GM18499 (cell line): ENCODE results near the gene C22orf42.
"Not testable (repeated sequence)": the region's sequence is repeated elsewhere in the genome, so short reads cannot be mapped to it uniquely, and the experiment has no call there.

ENCODE experiments used
- ATAC-seq: cut with Tn5 transposase; IDR thresholded peaks from one replicate; pipeline ENCODE4 v1.9.1; 2021; ENCODE audit warnings: moderate number of reproducible peaks; ENCODE audit not compliant: insufficient read depth, unreplicated experiment

The C22orf42 gene

GRCh38 chr22:32137731-32138324 lies 21.3 kb downstream of the C22orf42 start:
- ATAC-seq, result not testable (repeated sequence)

- not testable (repeated sequence) for ATAC-seq
Observed at GRCh38 chr22:32136881-32137280, 22.2 kb downstream of the C22orf42 start.

GRCh38 chr22:32135958-32136357 lies 23.1 kb downstream of the C22orf42 start:
- not testable (repeated sequence) for ATAC-seq

- not testable (repeated sequence) for ATAC-seq
Observed at GRCh38 chr22:32134796-32135195, 24.3 kb downstream of the C22orf42 start.

- no peak for ATAC-seq
Observed at GRCh38 chr22:32132783-32133182, 26.3 kb downstream of the C22orf42 start.

- no peak for ATAC-seq
Observed at GRCh38 chr22:32132126-32132525, 27.0 kb downstream of the C22orf42 start.

GRCh38 chr22:32130464-32130863 lies 28.6 kb downstream of the C22orf42 start:
- no peak for ATAC-seq

GRCh38 chr22:32127904-32128303 lies 31.2 kb downstream of the C22orf42 start:
- no peak for ATAC-seq

- ATAC-seq, result no peak
Observed at GRCh38 chr22:32123657-32124056, 35.4 kb downstream of the C22orf42 start.

- ATAC-seq, result no peak
Observed at GRCh38 chr22:32122899-32123298, 36.2 kb downstream of the C22orf42 start.

GRCh38 chr22:32120603-32121002 lies 38.5 kb downstream of the C22orf42 start:
- ATAC-seq, result no peak

GRCh38 chr22:32119568-32120235 lies 39.4 kb downstream of the C22orf42 start:
- no peak for ATAC-seq

GRCh38 chr22:32112380-32112779 lies 46.7 kb downstream of the C22orf42 start:
- ATAC-seq, result no peak

- no peak for ATAC-seq
Observed at GRCh38 chr22:32106930-32107329, 52.2 kb downstream of the C22orf42 start.

- ATAC-seq, result no peak
Observed at GRCh38 chr22:32103658-32104315, 55.3 kb downstream of the C22orf42 start.

- ATAC-seq, result no peak
Observed at GRCh38 chr22:32100711-32101110, 58.4 kb downstream of the C22orf42 start.
